GM12878 (cell line): ENCODE results near the gene ROBO1. TPM values are rescaled to one million over a fixed set of nuclear protein-coding genes. Genes with fewer than 3 reads are reported as not detected.

Experiments
- ATAC-seq: fragments of 200-7000 bp; cut with Tn5 transposase; 3 replicates; pipeline ENCODE4 v1.9.1; 2020; ENCODE audit warnings: mild to moderate bottlenecking, moderate library complexity
- BruUV-seq: library from RNA; stranded (reverse); fragments of 400-500 nt; replicated peaks from 2 replicates; lab custom pipeline; 2021; lab: Mats Ljungman, UMichigan
- CTCF ChIA-PET: fragments of 300-600 bp; sonication (Branson Sonifier 250); formaldehyde crosslinking; extraction: SDS; loops from one replicate; lab custom pipeline; 2021; ENCODE audit warnings: inconsistent platforms; lab: Yijun Ruan, JAX
- POLR2A ChIA-PET: fragments of 350-600 bp; formaldehyde crosslinking; extraction: SDS; loops from one replicate; lab custom pipeline; 2021; ENCODE audit warnings: inconsistent platforms; lab: Charles Lee
- RAD21 ChIA-PET: fragments of 300-600 bp; sonication (Branson Sonifier 250); formaldehyde crosslinking; loops from one replicate; lab custom pipeline; 2023; ENCODE audit warnings: antibody characterized with exemption; ENCODE audit not compliant: unreplicated experiment; lab: Charles Lee
- SMC1A ChIA-PET: fragments of 300-600 bp; sonication (Branson Sonifier 250); formaldehyde crosslinking; loops from one replicate; lab custom pipeline; 2023; ENCODE audit not compliant: unreplicated experiment, uncharacterized antibody; lab: Charles Lee
- DNase-seq: peaks from one replicate; pipeline ENCODE4 v3.0.0-alpha.2; 2011; ENCODE audit warnings: low read depth, low spot score
- FAIRE-seq: peaks from 3 replicates; lab custom pipeline; 2011; peaks lifted over from hg19 to GRCh38; lab: Jason Lieb, UNC
- H2AFZ ChIP-seq: 2 replicates; pipeline ENCODE4 v1.6.0; 2011; ENCODE audit warnings: low read depth, low read length, control low read depth; ENCODE audit not compliant: control insufficient read depth
- H3K27ac ChIP-seq: 2 replicates; pipeline ENCODE4 v1.5.1; 2011; ENCODE audit warnings: control low read depth; ENCODE audit not compliant: control insufficient read depth, insufficient read depth
- H3K27me3 ChIP-seq, 2 experiments: replicated peaks in 1 of 2; 2 replicates each; pipeline versions ENCODE4 v1.6.0 to v1.6.1; 2011; ENCODE audit warnings: low read length in 1 of 2; ENCODE audit not compliant: control insufficient read depth in 2 of 2, insufficient read depth in 2 of 2
- H3K36me3 ChIP-seq, 2 experiments: 2 replicates each; pipeline ENCODE4 v1.5.1; 2011; ENCODE audit warnings: low read length in 1 of 2; ENCODE audit not compliant: control insufficient read depth in 2 of 2, insufficient read depth in 2 of 2
- H3K4me1 ChIP-seq: 2 replicates; pipeline ENCODE4 v1.6.1; 2011; ENCODE audit warnings: mild to moderate bottlenecking, low read length, moderate library complexity, mixed read lengths; ENCODE audit not compliant: control insufficient read depth, insufficient read depth
- H3K4me2 ChIP-seq: 2 replicates; pipeline ENCODE4 v1.6.0; 2011; ENCODE audit warnings: control low read depth; ENCODE audit not compliant: control insufficient read depth, insufficient read depth
- H3K4me3 ChIP-seq: fragments of 200-600 bp; sonication (generic); 2 replicates; pipeline ENCODE4 v1.5.1; 2016
- H3K79me2 ChIP-seq: 2 replicates; pipeline ENCODE4 v1.6.0; 2011; ENCODE audit warnings: low read length; ENCODE audit not compliant: control insufficient read depth, insufficient read depth
- H3K9ac ChIP-seq: 2 replicates; pipeline ENCODE4 v1.8.0; 2011; ENCODE audit warnings: low read length, control low read depth, mixed read lengths; ENCODE audit not compliant: control insufficient read depth, insufficient read depth
- H3K9me3 ChIP-seq: replicated peaks from 3 replicates; pipeline ENCODE4 v1.5.1; 2011; ENCODE audit warnings: mild to moderate bottlenecking, low read length; ENCODE audit not compliant: control insufficient read depth, insufficient read depth
- H4K20me1 ChIP-seq: 2 replicates; pipeline ENCODE4 v1.6.0; 2011; ENCODE audit not compliant: control insufficient read depth, insufficient read depth
- CEBPB ChIP-seq, 2 experiments: fragments of 150-350 bp in 1 of 2; IDR thresholded peaks; 2 replicates each; pipeline ENCODE4 v1.6.1; 2012 to 2014; ENCODE audit warnings: low read depth in 2 of 2, low read length in 2 of 2, borderline replicate concordance in 1 of 2, inconsistent platforms in 1 of 2
- E2F8 ChIP-seq: fragments of 450-650 bp; IDR thresholded peaks from 2 replicates; pipeline ENCODE4 v1.6.1; 2018; ENCODE audit warnings: mild to moderate bottlenecking, low read depth, moderate library complexity; ENCODE audit not compliant: partially characterized antibody
- JUNB ChIP-seq: IDR thresholded peaks from 2 replicates; pipeline ENCODE4 v1.6.1; 2016; ENCODE audit warnings: antibody characterized with exemption, mild to moderate bottlenecking
- MLLT1 ChIP-seq: fragments of 450-650 bp; IDR thresholded peaks from 2 replicates; pipeline ENCODE4 v1.6.1; 2016; ENCODE audit warnings: mild to moderate bottlenecking
- POU2F2 ChIP-seq: IDR thresholded peaks from 3 replicates; pipeline ENCODE4 v1.6.1; 2011; ENCODE audit warnings: low read depth, mild to moderate bottlenecking, low read length, borderline replicate concordance
- SUPT20H ChIP-seq: IDR thresholded peaks from 2 replicates; pipeline ENCODE4 v1.6.1; 2011; ENCODE audit warnings: low read depth, mild to moderate bottlenecking, low read length, moderate library complexity, borderline replicate concordance; ENCODE audit not compliant: control insufficient read depth
- WGBS: methylation state at CpG from one replicate; pipeline ENCODE4 v1.1.6; 2016; ENCODE audit warnings: low lambda C conversion rate; ENCODE audit not compliant: insufficient replicate concordance, insufficient coverage; ENCODE audit errors: missing lambda C conversion rate; 5-methylcytosine and 5-hydroxymethylcytosine counted together
- in situ Hi-C: fragments of 300-500 bp; cut with MboI; formaldehyde crosslinking; loops from 9 replicates; pipeline ENCODE4 v1.14.3; 2018; ENCODE audit warnings: mixed read lengths
- intact Hi-C: fragments of 100-400 bp; cut with micrococcal nuclease; formaldehyde crosslinking; loops from one replicate; pipeline ENCODE4 v1.14.2; 2022; ENCODE audit not compliant: unreplicated experiment
- polyA plus RNA-seq, 11 experiments: library from polyadenylated mRNA; depleted of rRNA in 4 of 11; unstranded in 6 of 11; stranded (reverse) in 5 of 11; fragments of >200 nt; fragmentation: Nextera tagmentation in 4 of 11; fragmentation: Illumina TruSeq in 1 of 11; extraction: Ambion mirVana in 4 of 11; extraction: Trizol in 1 of 11; gene quantifications; 1 replicate in 1 of 11; 2 replicates in 10 of 11; pipeline versions ENCODE4 v1.2.1 to v1.2.3, GENCODE V29; 2011 to 2016; ENCODE audit warnings: inconsistent platforms in 2 of 11, missing spikeins in 2 of 11, low read depth in 1 of 11
- total RNA-seq, 4 experiments: library from RNA; depleted of rRNA in 3 of 4; stranded (reverse); fragments of >200 nt in 3 of 4; fragmentation: Illumina TruSeq in 1 of 4; extraction: Trizol in 1 of 4; gene quantifications; 2 replicates each; pipeline versions ENCODE4 v1.2.1 to v1.2.3, GENCODE V29; 2013 to 2021
- TF ChIP-seq, protein P1 (sequence below): IDR thresholded peaks from 2 replicates; pipeline ENCODE4 v1.6.1; 2011; ENCODE audit warnings: borderline replicate concordance, low read depth, mild to moderate bottlenecking, moderate library complexity, mixed read lengths, low read length; ENCODE audit not compliant: insufficient read depth; ENCODE audit errors: extremely low read length

ROBO1 gene
- total and polyA plus RNA-seq, 10 of the 15 experiments (the other 5 are each of a cell fraction or from before 2014, with no cell fraction given): 0.29 to 46.5 (median 1.2) TPM

GRCh38 chr3:78634316-78634715 is 1133.5 kb downstream of the ROBO1 start:
- Histone ChIP-seq H3K79me2 (no peaks in the 10 kb centered on the region), H3K27ac (no peak overlapping the region), H3K27me3 (no peaks in the 10 kb centered on the region), H3K4me2 (no peak overlapping the region), H4K20me1 (no peaks in the 10 kb centered on the region), H3K9me3 (no peaks in the 10 kb centered on the region), H2AFZ (no peak overlapping the region), H3K36me3 (no peaks in the 10 kb centered on the region), H3K4me1 (no peaks in the 10 kb centered on the region), H3K4me3 (no peak overlapping the region)
- BruUV-seq: no TSS peak
- RAD21 ChIA-PET: interaction anchor here (1.2 to 2.9 kb wide), 2 partner anchors 10 to 26 kb away, joined by 3 to 35 read pairs; no protein-coding TSS in a partner anchor
- SMC1A ChIA-PET: interaction anchor here (0.8 to 4.6 kb wide), 5 partner anchors 11 to 359 kb away, joined by 3 to 61 read pairs (median 5); no protein-coding TSS in a partner anchor
- FAIRE-seq (no peak), DNase-seq (no peak), ATAC-seq (no peak)
- CTCF ChIA-PET: interaction anchor here (0.7 to 6.5 kb wide), 4 partner anchors 8 to 399 kb away, joined by 3 to 43 read pairs (median 4); no protein-coding TSS in a partner anchor
- 86% methylated on average over 3 of the region's 3 CpGs for WGBS
- POLR2A ChIA-PET: interaction anchor here (0.8 to 1.1 kb wide), 2 partner anchors 9 to 289 kb away, joined by 3 read pairs; no protein-coding TSS in a partner anchor
- intact Hi-C loops: no loop called here
- TF ChIP-seq JUNB (no peak), POU2F2 (no peak), E2F8 (no peak), CEBPB (IDR thresholded peaks at IDR 0.05; ENCODE audit: borderline replicate concordance in 1 of 2, low read depth in 2 of 2, low read length in 2 of 2) (no peak), MLLT1 (no peak), SUPT20H (no peak)
- TF ChIP-seq, protein P1, sequence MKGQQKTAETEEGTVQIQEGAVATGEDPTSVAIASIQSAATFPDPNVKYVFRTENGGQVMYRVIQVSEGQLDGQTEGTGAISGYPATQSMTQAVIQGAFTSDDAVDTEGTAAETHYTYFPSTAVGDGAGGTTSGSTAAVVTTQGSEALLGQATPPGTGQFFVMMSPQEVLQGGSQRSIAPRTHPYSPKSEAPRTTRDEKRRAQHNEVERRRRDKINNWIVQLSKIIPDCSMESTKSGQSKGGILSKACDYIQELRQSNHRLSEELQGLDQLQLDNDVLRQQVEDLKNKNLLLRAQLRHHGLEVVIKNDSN: no peak
- TF ChIP-seq, all 136 proteins: peak for 0
- H3K9ac ChIP-seq: no peak overlapping the region
- in situ Hi-C loops: no loop called here
